Ureter (tissue), 1 donor: ENCODE results near the gene PSG1. TPM values are rescaled to one million over a fixed set of nuclear protein-coding genes. Genes with fewer than 3 reads are reported as not detected.
"Not testable (repeated sequence)": the region's sequence is repeated elsewhere in the genome, so short reads cannot be mapped to it uniquely, and the experiment has no call there.

ENCODE experiments used
- DNase-seq: peaks from one replicate; pipeline ENCODE4 v3.0.0-alpha.2; 2020; ENCODE audit warnings: low spot score
- total RNA-seq: library from RNA; stranded (reverse); gene quantifications from one replicate; pipeline ENCODE4 v1.2.4, GENCODE V29; 2023
- donor health status: DM: yes; HTN: yes; CAD: no.

The PSG1 gene
- total RNA-seq, 1 donor from 2014 or later = not detected

DNA sequence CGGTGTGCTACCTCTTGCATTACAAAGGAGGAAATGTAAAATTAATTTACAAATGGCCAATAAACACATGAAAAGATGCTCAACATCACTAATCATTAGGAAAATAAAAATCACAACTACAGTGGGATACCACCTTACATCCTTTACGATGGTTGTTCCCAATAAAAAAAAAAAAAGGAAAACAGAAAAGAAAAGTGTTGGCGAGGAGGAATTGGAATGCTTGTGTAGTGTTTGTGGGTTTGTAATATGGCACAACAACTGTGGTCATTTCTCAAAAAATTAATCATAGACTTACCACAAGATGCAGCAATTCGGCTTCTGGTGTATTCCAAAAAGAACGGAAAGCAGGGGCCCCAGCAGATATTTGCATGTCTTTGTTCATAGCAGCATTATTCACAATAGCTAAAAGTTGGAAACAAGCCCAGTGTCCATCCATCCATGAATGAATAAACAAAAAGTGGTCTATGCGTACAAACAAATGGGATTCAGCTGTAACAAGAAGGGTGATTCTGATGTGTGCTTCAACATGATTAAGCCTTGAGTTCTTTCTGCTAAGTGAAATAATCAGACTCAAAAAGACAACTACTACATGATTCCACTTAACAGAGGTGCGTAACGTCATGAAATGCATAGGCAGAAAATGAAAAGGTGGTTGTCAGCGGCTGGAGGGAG lies 58.1 kb downstream of the PSG1 start:
- not testable (repeated sequence) for DNase-seq

DNA sequence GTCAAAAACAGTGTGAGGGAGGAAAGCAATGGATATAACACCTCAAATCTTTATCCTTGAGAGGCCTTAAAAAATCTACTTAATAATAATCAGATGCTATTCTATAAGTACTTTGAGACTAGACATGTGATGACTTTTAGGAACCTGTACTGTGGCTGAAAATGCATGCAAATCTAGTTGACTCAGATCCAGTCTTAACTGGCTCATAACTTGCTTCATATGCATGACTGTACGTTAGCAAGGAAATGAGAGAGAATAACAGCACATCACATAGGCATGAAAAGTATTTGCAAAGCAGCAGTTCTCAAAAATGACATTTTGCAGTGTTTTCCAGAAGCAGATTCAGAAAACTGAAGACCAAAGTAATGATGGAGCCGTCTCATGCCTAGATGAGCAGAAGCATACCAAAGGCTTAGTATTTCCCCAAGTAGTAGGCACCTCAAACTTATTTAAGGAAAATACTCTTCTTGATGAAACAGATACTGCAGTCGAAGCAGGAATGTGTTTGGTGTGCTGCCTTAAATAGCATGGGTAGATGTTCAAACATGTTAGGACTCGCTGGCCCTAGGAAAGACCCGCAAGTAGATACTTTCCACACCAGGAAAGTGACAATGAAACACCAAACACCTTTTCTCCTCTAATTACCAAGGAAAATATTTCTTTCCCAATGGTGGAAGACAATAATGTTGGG lies 59.4 kb downstream of the PSG1 start:
- DNase-seq = not testable (repeated sequence)

DNA sequence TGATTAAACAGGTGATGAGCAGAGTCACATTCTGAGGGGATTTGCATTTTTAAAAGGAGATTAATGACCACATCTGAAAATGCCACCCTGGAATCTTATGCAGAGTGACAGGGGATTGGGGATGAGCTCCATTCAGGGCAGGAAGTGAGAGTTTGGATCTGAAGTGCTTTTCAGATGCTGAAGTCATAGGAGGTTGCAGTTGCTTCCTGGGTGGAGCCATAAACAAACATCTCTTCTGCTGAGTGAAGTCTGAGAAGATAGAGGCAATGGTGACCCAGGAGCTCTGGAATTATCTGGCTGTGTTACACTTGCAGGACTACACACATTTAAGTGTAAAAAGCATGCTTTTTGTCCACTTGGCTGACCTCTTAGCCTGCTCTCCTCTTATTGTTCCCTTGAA lies 62.6 kb downstream of the PSG1 start:
- no peak for DNase-seq

Other genes starting within 250 kb of the PSG1 start
- not detected for gene PSG3, start 139.2 kb downstream of the PSG1 start, total RNA-seq
- gene PSG8, start 114.0 kb downstream of the PSG1 start, total RNA-seq = not detected
- not detected for gene PSG6, start 38.2 kb upstream of the PSG1 start, total RNA-seq
- not detected for gene PSG7, start 57.5 kb upstream of the PSG1 start, total RNA-seq
- gene PSG11, start 146.8 kb upstream of the PSG1 start, total RNA-seq = not detected
- gene PSG2, start 203.0 kb upstream of the PSG1 start, total RNA-seq = not detected